Measurements from ENCODE around the gene FBXL17. TPM values are rescaled to one million over a fixed set of nuclear protein-coding genes. Genes with fewer than 3 reads are reported as not detected.

The FBXL17 gene
- polyA plus RNA-seq, 1 of the 3 experiments (the other 2 are of a cell fraction), result 4.4 TPM

DNA sequence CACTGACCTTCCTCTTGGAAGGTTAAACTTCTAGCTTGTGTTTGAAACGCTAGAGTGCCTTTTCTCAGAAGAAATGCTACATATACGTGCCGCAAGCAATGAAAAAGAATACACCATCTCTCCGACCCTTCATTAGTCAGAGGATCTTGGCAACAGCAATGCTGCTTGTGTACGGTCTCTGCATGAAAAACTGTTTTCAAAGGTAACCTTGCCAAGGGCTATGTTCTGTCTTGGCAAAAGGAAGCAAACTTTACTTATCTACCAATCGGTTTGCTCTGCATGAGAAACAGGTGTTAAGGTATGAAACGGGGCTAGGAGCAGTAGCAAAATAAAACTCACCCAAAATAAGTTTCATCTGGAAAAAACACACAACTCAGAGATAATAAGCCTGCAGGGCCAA is 297.8 kb downstream of the FBXL17 start (continued):
- TF ChIP-seq MXI1 (IDR thresholded peaks at IDR 0.05; ENCODE audit: low read depth, low read length) (no peak), YY1 (IDR thresholded peaks at IDR 0.05; ENCODE audit: low read depth) (no peak), GABPA (IDR thresholded peaks at IDR 0.05; ENCODE audit: low read depth) (no peak), NRF1 (IDR thresholded peaks at IDR 0.05; ENCODE audit: low read depth, low read length) (no peak), TCF12 (IDR thresholded peaks at IDR 0.05) (no peak)

DNA sequence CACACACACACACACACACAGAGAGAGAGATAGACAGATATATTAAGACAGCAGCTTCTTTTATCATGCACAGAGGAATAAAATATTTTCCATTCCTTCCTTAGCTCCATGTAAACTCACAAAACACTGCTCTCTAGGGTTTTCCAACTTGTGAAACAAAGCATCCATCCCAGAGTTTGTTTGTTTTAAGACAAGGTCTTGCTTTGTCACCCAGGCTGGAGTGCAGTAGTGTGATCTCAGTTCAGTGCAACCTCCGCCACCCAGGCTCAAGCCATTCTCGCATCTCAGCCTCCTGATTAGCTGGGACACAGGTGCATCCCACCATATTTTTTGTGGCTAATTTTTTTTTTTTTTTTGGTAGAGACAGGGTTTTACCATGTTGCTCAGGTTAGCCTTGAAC is 298.7 kb downstream of the FBXL17 start:
- ChIA-PET POLR2A (no interaction called here), CTCF (interaction anchor here (0.8 kb wide), 1 partner anchor 15 kb away, joined by 4 read pairs; no protein-coding TSS in a partner anchor)
- TF ChIP-seq YY1 (IDR thresholded peaks at IDR 0.05; ENCODE audit: low read depth), result no peak
- no peak for TF ChIP-seq SMC3 (IDR thresholded peaks at IDR 0.05; ENCODE audit: low read depth, low read length)
- TF ChIP-seq, protein P1, sequence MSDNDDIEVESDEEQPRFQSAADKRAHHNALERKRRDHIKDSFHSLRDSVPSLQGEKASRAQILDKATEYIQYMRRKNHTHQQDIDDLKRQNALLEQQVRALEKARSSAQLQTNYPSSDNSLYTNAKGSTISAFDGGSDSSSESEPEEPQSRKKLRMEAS (IDR thresholded peaks at IDR 0.05; ENCODE audit: low read depth), result no peak
- TF ChIP-seq, protein P2, sequence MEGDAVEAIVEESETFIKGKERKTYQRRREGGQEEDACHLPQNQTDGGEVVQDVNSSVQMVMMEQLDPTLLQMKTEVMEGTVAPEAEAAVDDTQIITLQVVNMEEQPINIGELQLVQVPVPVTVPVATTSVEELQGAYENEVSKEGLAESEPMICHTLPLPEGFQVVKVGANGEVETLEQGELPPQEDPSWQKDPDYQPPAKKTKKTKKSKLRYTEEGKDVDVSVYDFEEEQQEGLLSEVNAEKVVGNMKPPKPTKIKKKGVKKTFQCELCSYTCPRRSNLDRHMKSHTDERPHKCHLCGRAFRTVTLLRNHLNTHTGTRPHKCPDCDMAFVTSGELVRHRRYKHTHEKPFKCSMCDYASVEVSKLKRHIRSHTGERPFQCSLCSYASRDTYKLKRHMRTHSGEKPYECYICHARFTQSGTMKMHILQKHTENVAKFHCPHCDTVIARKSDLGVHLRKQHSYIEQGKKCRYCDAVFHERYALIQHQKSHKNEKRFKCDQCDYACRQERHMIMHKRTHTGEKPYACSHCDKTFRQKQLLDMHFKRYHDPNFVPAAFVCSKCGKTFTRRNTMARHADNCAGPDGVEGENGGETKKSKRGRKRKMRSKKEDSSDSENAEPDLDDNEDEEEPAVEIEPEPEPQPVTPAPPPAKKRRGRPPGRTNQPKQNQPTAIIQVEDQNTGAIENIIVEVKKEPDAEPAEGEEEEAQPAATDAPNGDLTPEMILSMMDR (IDR thresholded peaks at IDR 0.05), result no peak
- TF ChIP-seq CHD2 (IDR thresholded peaks at IDR 0.05; ENCODE audit: low read length, partially characterized antibody), result no peak
- TF ChIP-seq, protein P3, sequence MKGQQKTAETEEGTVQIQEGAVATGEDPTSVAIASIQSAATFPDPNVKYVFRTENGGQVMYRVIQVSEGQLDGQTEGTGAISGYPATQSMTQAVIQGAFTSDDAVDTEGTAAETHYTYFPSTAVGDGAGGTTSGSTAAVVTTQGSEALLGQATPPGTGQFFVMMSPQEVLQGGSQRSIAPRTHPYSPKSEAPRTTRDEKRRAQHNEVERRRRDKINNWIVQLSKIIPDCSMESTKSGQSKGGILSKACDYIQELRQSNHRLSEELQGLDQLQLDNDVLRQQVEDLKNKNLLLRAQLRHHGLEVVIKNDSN (IDR thresholded peaks at IDR 0.05; ENCODE audit: borderline replicate concordance, low read depth), result no peak
- TF ChIP-seq TCF12 (IDR thresholded peaks at IDR 0.05), result no peak
- no peak for TF ChIP-seq POLR2AphosphoS5 (IDR thresholded peaks at IDR 0.05; ENCODE audit: low read depth, low read length)
- TF ChIP-seq RAD21 (IDR thresholded peaks at IDR 0.05; ENCODE audit: low read length), result no peak
- TF ChIP-seq NFIC (IDR thresholded peaks at IDR 0.05; ENCODE audit: borderline replicate concordance), result no peak
- no peak for TF ChIP-seq JUND (IDR thresholded peaks at IDR 0.05)
- Histone ChIP-seq H3K9me2 (no peaks in the 10 kb centered on the region), H3K4me3 (ENCODE audit: low read depth in 2 of 2, low read length in 1 of 2) (no peak overlapping the region), H3F3A (replicated peaks; ENCODE audit: insufficient read depth) (no peaks in the 10 kb centered on the region), H3K4me1 (ENCODE audit: control insufficient read depth in 1 of 2, insufficient read depth in 2 of 2, low read depth in 1 of 2, low read length in 1 of 2) (peaks cover 0 to 5% of the 10 kb centered on the region in 2 experiments; a peak in 2 of 4 replicates), H3K9me3 (no peaks in the 10 kb centered on the region), H4K20me1 (ENCODE audit: insufficient read depth) (no peaks in the 10 kb centered on the region), H3K79me2 (ENCODE audit: insufficient read depth) (no peaks in the 10 kb centered on the region), H2AFZ (ENCODE audit: low read depth) (no peak overlapping the region), H3K36me3 (replicated peaks in 1 of 2; ENCODE audit: control insufficient read depth in 1 of 2, insufficient read depth in 2 of 2, low read length in 1 of 2) (no peaks in the 10 kb centered on the region), H3K9ac (no peak overlapping the region), H3K27ac (ENCODE audit: low read depth in 2 of 2, low read length in 1 of 2) (no peak overlapping the region), H3K27me3 (ENCODE audit: insufficient read depth) (no peaks in the 10 kb centered on the region), H3K4me2 (no peak overlapping the region)
- no peak for DNase-seq
- 96% methylated on average over 2 of the region's 2 CpGs for WGBS (ENCODE audit: low lambda C conversion rate)

DNA sequence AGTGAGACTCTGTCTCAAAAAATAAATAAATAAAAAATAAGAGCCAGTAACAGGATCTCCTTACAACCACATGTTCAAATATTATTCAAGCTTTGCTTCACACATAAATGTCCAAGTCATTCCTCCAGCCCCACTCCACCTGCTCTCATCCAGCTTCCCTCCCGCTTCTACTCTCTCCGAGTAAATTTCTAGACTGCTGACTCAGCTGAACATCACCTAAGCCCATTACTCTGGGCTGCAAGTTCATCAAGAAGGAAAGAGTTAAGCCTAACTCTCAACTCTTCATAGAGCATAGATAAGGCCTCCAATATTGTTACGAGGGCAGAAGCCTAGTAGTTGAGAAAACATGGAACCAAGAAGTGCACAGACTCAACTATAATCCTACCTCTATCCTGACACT is 300.2 kb downstream of the FBXL17 start:
- no peak overlapping the region for H3K9ac ChIP-seq
- CTCF ChIA-PET, result no interaction called here
- TF ChIP-seq FOXJ3 (CRISPR knock-in tag; IDR thresholded peaks at IDR 0.05) (no peak), EP300 (IDR thresholded peaks at IDR 0.05; ENCODE audit: borderline replicate concordance in 1 of 2, low read depth in 1 of 2, low read length in 1 of 2) (no peak), TEAD4 (IDR thresholded peaks at IDR 0.05; ENCODE audit: borderline replicate concordance, insufficient read depth) (no peak), RCOR1 (IDR thresholded peaks at IDR 0.05; ENCODE audit: low read length) (no peak), RAD21 (IDR thresholded peaks at IDR 0.05; ENCODE audit: low read length) (no peak), FOXM1 (IDR thresholded peaks at IDR 0.05; ENCODE audit: low read depth) (no peak)
- TF ChIP-seq, protein P4, sequence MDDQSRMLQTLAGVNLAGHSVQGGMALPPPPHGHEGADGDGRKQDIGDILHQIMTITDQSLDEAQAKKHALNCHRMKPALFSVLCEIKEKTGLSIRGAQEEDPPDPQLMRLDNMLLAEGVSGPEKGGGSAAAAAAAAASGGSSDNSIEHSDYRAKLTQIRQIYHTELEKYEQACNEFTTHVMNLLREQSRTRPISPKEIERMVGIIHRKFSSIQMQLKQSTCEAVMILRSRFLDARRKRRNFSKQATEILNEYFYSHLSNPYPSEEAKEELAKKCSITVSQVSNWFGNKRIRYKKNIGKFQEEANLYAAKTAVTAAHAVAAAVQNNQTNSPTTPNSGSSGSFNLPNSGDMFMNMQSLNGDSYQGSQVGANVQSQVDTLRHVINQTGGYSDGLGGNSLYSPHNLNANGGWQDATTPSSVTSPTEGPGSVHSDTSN (IDR thresholded peaks at IDR 0.05), result no peak
- TF ChIP-seq, protein P5, sequence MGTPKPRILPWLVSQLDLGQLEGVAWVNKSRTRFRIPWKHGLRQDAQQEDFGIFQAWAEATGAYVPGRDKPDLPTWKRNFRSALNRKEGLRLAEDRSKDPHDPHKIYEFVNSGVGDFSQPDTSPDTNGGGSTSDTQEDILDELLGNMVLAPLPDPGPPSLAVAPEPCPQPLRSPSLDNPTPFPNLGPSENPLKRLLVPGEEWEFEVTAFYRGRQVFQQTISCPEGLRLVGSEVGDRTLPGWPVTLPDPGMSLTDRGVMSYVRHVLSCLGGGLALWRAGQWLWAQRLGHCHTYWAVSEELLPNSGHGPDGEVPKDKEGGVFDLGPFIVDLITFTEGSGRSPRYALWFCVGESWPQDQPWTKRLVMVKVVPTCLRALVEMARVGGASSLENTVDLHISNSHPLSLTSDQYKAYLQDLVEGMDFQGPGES (IDR thresholded peaks at IDR 0.05; ENCODE audit: low read depth, low read length), result no peak
- TF ChIP-seq, protein P6, sequence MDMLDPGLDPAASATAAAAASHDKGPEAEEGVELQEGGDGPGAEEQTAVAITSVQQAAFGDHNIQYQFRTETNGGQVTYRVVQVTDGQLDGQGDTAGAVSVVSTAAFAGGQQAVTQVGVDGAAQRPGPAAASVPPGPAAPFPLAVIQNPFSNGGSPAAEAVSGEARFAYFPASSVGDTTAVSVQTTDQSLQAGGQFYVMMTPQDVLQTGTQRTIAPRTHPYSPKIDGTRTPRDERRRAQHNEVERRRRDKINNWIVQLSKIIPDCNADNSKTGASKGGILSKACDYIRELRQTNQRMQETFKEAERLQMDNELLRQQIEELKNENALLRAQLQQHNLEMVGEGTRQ (IDR thresholded peaks at IDR 0.05; ENCODE audit: borderline replicate concordance, low read depth, low read length), result no peak

More for the DNA sequence above, 300.2 kb downstream of the FBXL17 start:
- H3K4me1 ChIP-seq (ENCODE audit: control insufficient read depth in 1 of 2, insufficient read depth in 2 of 2, low read depth in 1 of 2, low read length in 1 of 2), result peaks cover 0 to 5% of the 10 kb centered on the region in 2 experiments; a peak in 2 of 4 replicates
- no peaks in the 10 kb centered on the region for H3K9me3 ChIP-seq
- H3K36me3 ChIP-seq (replicated peaks in 1 of 2; ENCODE audit: control insufficient read depth in 1 of 2, insufficient read depth in 2 of 2, low read length in 1 of 2), result no peaks in the 10 kb centered on the region
- no peak for DNase-seq
- no peak overlapping the region for H3K4me3 ChIP-seq (ENCODE audit: low read depth in 2 of 2, low read length in 1 of 2)
- H3K79me2 ChIP-seq (ENCODE audit: insufficient read depth), result no peaks in the 10 kb centered on the region
- no peak overlapping the region for H2AFZ ChIP-seq (ENCODE audit: low read depth)
- H3K27ac ChIP-seq (ENCODE audit: low read depth in 2 of 2, low read length in 1 of 2), result no peak overlapping the region
- WGBS (ENCODE audit: low lambda C conversion rate), result 94% methylated on average over 3 of the region's 3 CpGs
- no peaks in the 10 kb centered on the region for H3K9me2 ChIP-seq
- POLR2A ChIA-PET, result no interaction called here
- no peaks in the 10 kb centered on the region for H3F3A ChIP-seq (replicated peaks; ENCODE audit: insufficient read depth)
- no peak overlapping the region for H3K4me2 ChIP-seq
- H4K20me1 ChIP-seq (ENCODE audit: insufficient read depth), result no peaks in the 10 kb centered on the region
- no peaks in the 10 kb centered on the region for H3K27me3 ChIP-seq (ENCODE audit: insufficient read depth)

All from SK-N-SH (cell line).